NK-92 treated with Interleukin-12 subunit alpha and Interleukin-12 subunit beta, amount 100 ng/mL, for 24 hours (cell line): ENCODE data around the gene FAM241A.
A peak's percentile ranks its signal among the peaks of the same experiment; 100 is the strongest.
"Not testable (repeated sequence)": the region's sequence is repeated elsewhere in the genome, so short reads cannot be mapped to it uniquely, and the experiment has no call there.

ENCODE experiments used
- DNase-seq: peaks from one replicate; lab custom pipeline; 2025; lab: John Stamatoyannopoulos, UW

FAM241A gene

DNA sequence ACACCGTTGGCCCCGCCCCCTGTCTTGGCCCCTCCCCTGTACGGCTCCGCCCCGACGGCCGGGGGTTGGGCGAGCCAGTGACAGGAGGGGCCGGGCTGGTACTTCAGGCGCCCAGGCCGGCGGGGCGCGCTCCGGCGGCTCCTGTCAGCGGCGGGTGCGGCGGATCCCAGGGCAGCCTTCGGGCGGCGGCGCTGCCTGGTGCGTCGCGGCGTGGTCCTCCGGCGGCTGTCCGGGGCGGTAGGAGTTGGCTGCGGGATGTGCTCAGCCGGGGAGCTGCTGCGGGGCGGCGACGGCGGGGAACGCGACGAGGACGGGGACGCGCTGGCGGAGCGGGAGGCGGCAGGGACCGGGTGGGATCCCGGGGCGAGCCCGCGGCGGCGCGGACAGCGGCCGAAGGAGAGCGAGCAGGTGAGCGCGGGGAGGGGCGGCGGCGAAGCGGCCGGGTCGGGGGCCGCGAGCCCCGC, at the start of gene FAM241A:
TSS of gene FAM241A (plus strand) at position 129 of the 464 bp plus-strand sequence. CDS start at position 256, 127 bp downstream.
- peak; percentile 74 for DNase-seq

GRCh38 chr4:112098841-112099530, 46.3 kb upstream of the FAM241A start:
- no peak for DNase-seq

DNA sequence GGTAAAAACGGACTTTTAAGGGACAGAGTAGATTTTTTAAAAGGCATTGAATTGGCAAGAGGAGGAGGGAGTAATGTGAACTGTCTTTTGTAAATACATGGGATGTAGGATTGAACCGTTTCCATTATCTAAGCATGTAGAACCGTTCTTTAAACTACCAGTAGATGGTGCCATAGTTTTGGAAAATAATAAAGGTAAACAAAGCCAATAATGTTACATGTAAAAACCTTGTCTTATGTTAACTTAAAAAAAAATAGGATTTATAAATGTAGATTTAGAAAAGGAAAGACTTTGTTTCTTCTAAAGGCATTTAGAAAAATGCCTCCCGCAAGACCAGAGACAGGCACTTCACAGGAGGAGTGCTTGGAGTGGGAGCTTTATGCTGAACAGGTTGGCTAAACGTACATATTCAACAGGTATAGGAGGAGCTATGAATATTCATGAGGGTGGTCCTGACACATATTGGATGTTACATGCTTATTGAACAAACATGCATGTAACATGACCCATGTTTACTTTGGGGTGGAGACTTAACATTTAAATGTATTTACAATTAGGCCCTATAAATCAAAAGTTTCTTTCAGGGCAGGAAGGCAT, 45.5 kb upstream of the FAM241A start:
- no peak for DNase-seq

DNA sequence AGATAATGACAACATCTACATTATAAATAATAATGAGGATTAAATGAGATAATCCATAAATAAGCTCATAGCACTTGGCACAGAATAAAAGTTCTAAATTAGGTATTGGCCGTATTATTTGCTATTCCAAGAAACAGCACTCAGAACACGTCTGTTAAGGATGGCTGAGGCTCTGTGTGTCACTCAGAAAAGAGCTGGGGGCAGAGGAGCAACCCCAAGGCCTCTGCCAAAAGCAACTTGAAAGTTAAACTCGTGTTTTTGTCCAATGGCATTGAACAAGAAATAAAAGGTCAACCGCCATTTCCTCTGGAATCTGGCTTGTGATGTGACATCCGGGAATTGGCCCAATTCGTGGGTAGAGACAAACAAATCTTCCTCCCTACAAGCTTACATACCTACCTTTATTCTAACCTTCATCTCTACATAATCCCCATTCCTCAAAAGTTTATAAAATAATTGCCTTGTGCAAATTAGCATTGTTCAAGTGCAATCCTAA, 42.3 kb upstream of the FAM241A start:
- DNase-seq: no peak

- no peak for DNase-seq
These were observed 39.9 kb upstream of the FAM241A start for GRCh38 chr4:112105201-112105969.

DNA sequence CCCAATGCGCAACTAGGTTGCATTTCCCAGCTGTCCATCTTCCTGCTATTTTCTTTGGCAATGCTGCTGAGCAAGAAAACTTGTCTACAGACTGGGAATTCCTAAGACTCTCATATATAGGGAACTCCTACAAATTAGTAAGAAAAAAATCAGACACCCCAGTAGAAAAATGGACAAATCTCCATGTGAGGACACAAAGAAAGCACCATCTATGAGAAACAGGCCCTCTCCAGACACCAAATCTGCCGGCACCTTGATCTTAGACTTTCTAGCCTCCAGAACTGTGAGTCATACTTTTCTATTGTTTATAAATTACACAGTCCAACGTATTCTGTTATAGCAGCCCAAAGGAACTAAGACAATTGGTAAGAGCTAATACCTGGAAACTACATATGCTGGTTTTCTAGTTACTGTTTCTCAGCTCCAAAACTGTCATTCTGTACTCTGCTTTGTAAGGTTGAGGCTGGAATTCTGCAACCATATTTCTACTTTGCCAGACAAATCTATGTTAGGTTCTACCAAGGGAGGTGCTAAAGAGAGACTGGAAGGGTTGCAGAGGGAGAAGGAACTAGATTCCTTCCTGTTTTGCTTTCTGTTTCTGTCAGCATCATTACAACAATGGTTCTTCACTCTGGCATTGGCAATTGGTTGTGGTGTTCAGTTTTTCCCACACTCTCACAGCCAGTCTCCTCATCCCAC, 35.7 kb upstream of the FAM241A start:
- no peak for DNase-seq

DNA sequence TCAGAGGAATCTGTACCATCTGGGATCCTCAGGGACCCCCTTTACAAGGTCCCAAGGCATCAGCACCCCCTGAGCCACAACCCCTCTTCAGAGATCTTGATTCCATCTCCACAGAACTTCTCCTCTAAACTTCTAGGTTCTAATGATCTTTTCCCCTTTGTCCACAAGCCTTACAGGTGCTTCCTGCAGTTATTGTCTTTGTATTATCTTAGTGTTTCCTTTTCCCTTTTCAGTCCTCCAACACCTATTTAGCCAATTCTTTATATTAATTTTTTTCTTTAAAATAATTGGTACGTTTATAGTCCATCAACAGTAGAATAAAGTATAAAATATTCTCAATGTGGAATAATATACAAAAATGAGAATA, 35.2 kb upstream of the FAM241A start:
- DNase-seq: no peak

GRCh38 chr4:112111306-112111705, 33.9 kb upstream of the FAM241A start:
- DNase-seq: no peak

GRCh38 chr4:112112095-112112494, 33.2 kb upstream of the FAM241A start:
- not testable (repeated sequence) for DNase-seq

DNA sequence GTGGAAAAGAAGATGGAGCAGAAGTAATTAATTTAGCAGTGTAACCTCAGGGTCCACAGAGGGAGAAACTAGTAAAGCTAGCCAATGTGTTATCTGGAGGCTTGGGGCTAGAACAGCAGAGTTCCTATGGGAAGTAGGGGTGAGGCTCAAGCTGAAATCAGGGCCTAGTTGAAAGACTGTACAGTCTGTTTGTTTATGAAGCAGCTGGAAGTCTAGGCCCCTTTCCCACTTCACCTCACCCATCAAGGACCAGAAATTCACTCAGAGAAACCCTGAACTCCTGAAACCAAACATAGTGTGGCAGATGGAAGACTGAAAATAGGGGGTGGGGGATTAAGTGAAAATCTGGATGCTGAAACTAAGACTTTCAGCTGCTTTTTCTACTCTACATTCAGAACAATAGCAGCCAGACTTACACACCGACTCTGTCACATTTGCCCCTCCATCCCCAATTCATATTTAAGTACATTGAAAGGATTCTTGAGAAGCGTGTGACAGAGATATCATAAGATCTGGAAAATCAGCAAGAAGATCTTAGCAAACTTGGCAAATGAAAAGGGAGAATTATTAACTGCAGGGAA, 32.6 kb upstream of the FAM241A start:
- no peak for DNase-seq

- DNase-seq: no peak
These were observed 31.4 kb upstream of the FAM241A start for GRCh38 chr4:112113864-112114263.

DNA sequence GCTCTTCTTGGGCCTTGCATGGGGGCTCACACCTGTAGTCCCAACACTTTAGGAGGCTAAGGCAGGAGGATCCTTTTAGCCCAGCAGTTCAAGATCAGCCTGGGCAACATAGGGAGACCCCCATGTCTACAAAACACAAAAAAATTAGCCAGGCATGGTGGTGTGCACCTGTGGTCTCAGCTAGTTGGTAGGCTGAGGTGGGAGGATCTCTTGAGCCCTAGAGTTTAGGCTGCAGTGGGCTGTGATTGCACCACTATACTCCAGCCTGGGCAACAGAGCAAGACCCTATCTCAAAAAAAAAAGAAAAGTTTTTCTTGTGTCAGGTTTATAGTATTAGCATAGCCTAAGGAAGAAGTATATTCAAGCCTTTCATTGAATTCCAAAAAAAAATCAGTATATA, 30.8 kb upstream of the FAM241A start:
- no peak for DNase-seq

DNA sequence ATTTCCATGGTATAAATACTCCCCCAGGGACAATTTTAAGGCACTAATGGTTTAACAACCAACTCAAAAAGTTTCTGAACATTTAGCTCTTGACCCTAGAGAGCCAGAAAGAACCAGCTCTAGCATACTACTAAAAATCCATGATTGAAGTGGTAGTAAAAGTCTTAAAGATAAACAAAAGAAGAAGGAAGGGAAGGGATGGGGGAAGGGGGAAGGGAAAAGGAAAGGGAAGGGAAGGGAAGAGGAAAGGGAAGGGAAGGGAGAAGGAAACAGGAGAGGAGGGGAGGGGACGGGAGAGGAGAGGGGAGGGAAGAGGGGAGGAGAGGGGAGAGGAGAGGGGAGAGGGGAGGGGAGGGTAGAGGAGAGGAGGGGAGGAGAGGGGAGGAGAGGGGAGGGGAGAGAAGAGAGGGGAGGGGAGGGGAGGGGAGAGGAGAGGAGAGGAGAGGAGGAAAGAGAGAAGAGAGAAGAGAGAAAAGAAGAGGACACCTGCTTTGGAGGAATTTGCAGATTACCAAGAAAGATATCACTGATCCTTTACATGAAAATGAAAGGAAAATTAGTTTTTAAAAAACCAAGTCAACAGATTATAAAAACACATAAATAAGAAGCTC, 26.4 kb upstream of the FAM241A start:
- no peak for DNase-seq

DNA sequence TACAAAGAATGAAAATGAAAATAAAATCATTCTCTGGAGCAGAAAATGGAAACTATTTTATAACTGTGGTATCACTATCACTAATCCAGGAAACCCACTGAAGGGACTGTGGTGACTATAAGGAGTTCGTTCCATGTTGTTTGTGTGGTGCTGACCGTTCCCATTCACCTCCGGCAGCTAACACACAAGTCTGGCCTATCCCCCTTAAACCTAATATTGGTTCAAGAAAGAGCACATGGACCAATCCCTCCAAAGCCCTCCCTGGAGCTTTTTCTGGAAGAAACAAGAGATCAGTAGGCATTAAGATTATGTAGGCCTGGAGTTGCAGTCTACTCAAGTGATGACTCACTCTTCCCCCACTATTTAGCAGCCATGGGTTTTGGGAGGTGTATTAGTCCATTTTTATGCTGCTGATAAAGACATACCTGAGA, 25.9 kb upstream of the FAM241A start:
- DNase-seq: no peak

GRCh38 chr4:112120021-112120420, 25.2 kb upstream of the FAM241A start:
- DNase-seq: no peak

- no peak for DNase-seq
These were observed 19.8 kb upstream of the FAM241A start for GRCh38 chr4:112125416-112125815.

- DNase-seq: no peak
These were observed 18.1 kb upstream of the FAM241A start for GRCh38 chr4:112127048-112127637.

DNA sequence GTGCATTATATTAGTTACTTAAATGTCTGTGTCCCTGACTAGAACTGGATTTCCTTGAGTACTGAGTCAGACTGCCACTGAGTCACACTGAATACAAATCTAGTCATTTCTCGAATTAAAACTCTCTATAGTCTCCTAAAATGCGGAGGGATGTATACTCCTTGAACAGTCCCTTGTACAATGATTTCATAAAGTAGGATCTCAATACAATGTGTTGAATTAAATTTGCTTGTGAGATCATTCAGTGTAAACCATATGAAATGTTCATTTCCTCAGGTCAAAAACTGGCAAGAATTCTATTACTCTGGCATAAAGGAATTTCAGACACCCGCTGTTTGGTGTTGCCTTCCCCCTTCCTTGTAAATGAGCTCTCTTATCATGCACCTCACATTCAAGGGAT, 17.5 kb upstream of the FAM241A start:
- no peak for DNase-seq

DNA sequence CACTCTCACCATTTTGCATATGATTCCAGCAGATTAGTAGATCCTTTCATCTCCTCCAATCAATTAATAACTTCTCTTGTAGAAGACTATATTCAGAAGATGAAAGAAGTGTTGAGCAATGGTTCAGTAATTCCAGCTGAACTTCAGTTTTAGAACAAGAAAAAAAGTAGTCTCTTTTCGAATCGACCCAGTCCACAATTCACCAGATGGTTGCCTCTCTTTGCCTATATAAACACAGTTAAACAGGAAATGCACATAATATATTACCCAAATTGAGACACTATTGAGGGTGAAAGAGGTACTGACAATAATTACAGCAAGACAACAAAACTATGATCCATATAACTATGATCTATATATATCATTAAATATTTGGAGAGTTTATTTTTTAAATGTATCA, 16.8 kb upstream of the FAM241A start:
- no peak for DNase-seq

DNA sequence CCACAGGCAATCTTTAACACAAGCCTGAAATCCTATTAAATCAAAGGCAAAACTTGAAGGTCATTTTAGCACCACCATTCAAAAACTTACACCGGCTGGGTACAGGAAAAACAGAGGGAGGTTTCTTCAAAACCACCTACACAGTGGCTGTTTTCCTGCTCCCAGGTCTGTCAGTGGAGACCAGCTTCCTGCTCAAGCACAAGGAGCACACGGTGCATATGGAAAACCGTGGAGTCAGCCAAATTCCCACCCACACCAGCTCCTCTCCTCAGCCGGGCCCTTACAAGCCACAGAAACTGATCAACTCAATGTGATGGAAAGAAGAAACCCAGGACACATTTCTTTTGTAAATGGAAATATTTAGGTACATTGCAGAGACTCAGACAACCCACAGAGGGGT, 14.3 kb upstream of the FAM241A start:
- no peak for DNase-seq

GRCh38 chr4:112136551-112136950, 8.7 kb upstream of the FAM241A start:
- DNase-seq: no peak
